Kidney (tissue), 14 donors: ENCODE data around the gene NRCAM. TPM values are rescaled to one million over a fixed set of nuclear protein-coding genes. Genes with fewer than 3 reads are reported as not detected.

Source experiments
- DNase-seq, 5 donors: peaks; one replicate each; pipeline ENCODE4 v3.0.0-alpha.2; 2013 to 2020
- FAIRE-seq: peaks from 2 replicates; lab custom pipeline; 2012; peaks lifted over from hg19 to GRCh38; lab: Jason Lieb, UNC
- H3K27ac ChIP-seq, 2 donors: one replicate each; pipeline ENCODE4 v1.7.0; 2013; ENCODE audit warnings: low read depth in 2 of 2, low read length in 2 of 2, inconsistent platforms in 1 of 2
- H3K27me3 ChIP-seq: one replicate; pipeline ENCODE4 v1.7.1; 2013; ENCODE audit warnings: low read length, inconsistent platforms; ENCODE audit not compliant: control insufficient read depth, insufficient read depth
- H3K36me3 ChIP-seq, 3 donors: one replicate each; pipeline versions ENCODE4 v1.7.0 to v1.7.1; 2013; ENCODE audit warnings: low read length in 3 of 3, control low read depth in 1 of 3, inconsistent platforms in 1 of 3; ENCODE audit not compliant: insufficient read depth in 3 of 3, control insufficient read depth in 2 of 3
- H3K4me1 ChIP-seq, 3 donors: one replicate each; pipeline versions ENCODE4 v1.7.0 to v1.7.1; 2013; ENCODE audit warnings: low read length in 3 of 3, inconsistent platforms in 1 of 3, low read depth in 1 of 3; ENCODE audit not compliant: control insufficient read depth in 2 of 3, insufficient read depth in 2 of 3
- H3K4me3 ChIP-seq, 3 donors: one replicate each; pipeline versions ENCODE4 v1.7.0 to v1.8.1; 2013; ENCODE audit warnings: low read length in 3 of 3, control low read depth in 1 of 3, inconsistent platforms in 1 of 3
- H3K9ac ChIP-seq, 3 donors: one replicate each; pipeline versions ENCODE4 v1.7.0 to v1.7.1; 2013; ENCODE audit warnings: low read length in 3 of 3, control low read depth in 1 of 3, inconsistent platforms in 1 of 3
- H3K9me3 ChIP-seq, 3 donors: one replicate each; pipeline versions ENCODE4 v1.7.0 to v1.7.1; 2013; ENCODE audit warnings: low read length in 3 of 3, control low read depth in 1 of 3, inconsistent platforms in 1 of 3; ENCODE audit not compliant: control insufficient read depth in 2 of 3, insufficient read depth in 1 of 3
- intact Hi-C: fragments of 100-400 bp; cut with DNase I; formaldehyde crosslinking; loops from one replicate; pipeline ENCODE4 v1.11.1; 2022
- polyA plus RNA-seq: library from polyadenylated mRNA; stranded (reverse); fragments of 350-450 nt; fragmentation: Illumina TruSeq; extraction: RNeasy Lipid Tissue Mini Kit (QIAGEN cat#74804); gene quantifications from one replicate; pipeline ENCODE4 v1.2.3, GENCODE V29; 2014; ENCODE audit warnings: low read depth, low replicate concordance; ENCODE audit not compliant: insufficient read depth
- total RNA-seq: library from RNA; stranded (reverse); fragmentation: NEBNext Ultra II Directional; extraction: Animal tissue kit (Norgen Biotek cat#: 25700); gene quantifications from one replicate; pipeline ENCODE4 v1.2.1, GENCODE V29; 2021
- TF ChIP-seq, protein P1 (sequence below): IDR thresholded peaks from 3 replicates; pipeline ENCODE4 v1.5.1; 2012; ENCODE audit warnings: mild to moderate bottlenecking, moderate library complexity, borderline replicate concordance; ENCODE audit not compliant: insufficient read depth; ENCODE audit errors: extremely low read depth
- donor health status: control.
- donor health status: control.
- donor health status: control.
- donor health status: control.
- donor health status: control.
- donor health status: DM: yes; HTN: yes; CAD: no.
- donor health status: Normal renal cell carcinoma (clear cell type).

Gene NRCAM
- total and polyA plus RNA-seq, 2 donors from 2014 or later: 16.8 to 20.6 TPM

DNA sequence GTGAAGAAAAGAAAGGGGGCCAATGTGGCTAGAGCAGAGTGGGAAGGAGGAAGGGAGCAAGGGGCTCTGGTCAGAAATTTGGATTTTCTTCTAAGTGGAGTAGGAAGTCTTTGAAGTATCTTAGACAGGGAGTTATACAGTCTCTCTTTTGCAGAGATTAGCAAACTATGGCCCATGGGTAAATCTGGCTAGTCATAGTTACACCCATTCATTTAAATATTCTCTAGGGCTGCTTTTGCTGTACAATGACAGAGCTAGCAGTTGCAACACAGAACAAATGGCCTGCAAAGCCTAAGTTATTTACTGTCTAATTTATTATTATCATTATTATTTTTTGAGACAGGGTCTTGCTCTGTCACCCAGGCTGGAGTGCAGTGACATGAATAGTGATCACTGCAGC lies 315.6 kb downstream of the NRCAM start:
- intact Hi-C loops: no loop called here
- no peak for FAIRE-seq
- H3K27me3 ChIP-seq: no peaks in the 10 kb centered on the region
- no peaks in the 10 kb centered on the region for H3K36me3 ChIP-seq
- DNase-seq: no peak
- H3K4me3 ChIP-seq: no peak overlapping the region
- H3K27ac ChIP-seq: no peak overlapping the region
- H3K4me1 ChIP-seq: no peaks in the 10 kb centered on the region
- H3K9me3 ChIP-seq: no peaks in the 10 kb centered on the region
- no peak overlapping the region for H3K9ac ChIP-seq
- TF ChIP-seq, protein P1, sequence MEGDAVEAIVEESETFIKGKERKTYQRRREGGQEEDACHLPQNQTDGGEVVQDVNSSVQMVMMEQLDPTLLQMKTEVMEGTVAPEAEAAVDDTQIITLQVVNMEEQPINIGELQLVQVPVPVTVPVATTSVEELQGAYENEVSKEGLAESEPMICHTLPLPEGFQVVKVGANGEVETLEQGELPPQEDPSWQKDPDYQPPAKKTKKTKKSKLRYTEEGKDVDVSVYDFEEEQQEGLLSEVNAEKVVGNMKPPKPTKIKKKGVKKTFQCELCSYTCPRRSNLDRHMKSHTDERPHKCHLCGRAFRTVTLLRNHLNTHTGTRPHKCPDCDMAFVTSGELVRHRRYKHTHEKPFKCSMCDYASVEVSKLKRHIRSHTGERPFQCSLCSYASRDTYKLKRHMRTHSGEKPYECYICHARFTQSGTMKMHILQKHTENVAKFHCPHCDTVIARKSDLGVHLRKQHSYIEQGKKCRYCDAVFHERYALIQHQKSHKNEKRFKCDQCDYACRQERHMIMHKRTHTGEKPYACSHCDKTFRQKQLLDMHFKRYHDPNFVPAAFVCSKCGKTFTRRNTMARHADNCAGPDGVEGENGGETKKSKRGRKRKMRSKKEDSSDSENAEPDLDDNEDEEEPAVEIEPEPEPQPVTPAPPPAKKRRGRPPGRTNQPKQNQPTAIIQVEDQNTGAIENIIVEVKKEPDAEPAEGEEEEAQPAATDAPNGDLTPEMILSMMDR: no peak

DNA sequence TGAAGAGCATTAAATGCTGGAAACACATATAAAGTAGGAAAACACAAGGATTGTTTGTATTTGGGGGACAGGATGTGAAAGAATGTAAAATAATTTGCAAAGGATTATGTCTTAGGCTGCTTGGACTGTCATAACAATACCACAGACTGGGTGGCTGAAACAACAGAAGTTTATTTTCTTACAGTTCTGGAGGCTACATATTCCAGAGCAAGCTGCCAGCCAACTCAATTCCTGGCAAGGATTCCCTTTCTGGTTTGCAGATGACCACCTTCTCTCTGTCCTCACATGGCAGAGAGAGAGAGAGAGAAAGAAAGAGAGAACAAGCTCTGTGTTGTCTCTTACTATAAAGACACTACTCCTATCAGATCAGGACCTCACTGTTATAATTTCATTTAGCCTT lies 317.3 kb downstream of the NRCAM start:
- no peaks in the 10 kb centered on the region for H3K9me3 ChIP-seq
- no peak overlapping the region for H3K27ac ChIP-seq
- intact Hi-C loops: no loop called here
- H3K27me3 ChIP-seq: no peaks in the 10 kb centered on the region
- no peak for FAIRE-seq
- no peaks in the 10 kb centered on the region for H3K36me3 ChIP-seq
- no peak for DNase-seq
- TF ChIP-seq, protein P1: no peak
- H3K4me3 ChIP-seq: no peak overlapping the region
- no peaks in the 10 kb centered on the region for H3K4me1 ChIP-seq
- no peak overlapping the region for H3K9ac ChIP-seq

DNA sequence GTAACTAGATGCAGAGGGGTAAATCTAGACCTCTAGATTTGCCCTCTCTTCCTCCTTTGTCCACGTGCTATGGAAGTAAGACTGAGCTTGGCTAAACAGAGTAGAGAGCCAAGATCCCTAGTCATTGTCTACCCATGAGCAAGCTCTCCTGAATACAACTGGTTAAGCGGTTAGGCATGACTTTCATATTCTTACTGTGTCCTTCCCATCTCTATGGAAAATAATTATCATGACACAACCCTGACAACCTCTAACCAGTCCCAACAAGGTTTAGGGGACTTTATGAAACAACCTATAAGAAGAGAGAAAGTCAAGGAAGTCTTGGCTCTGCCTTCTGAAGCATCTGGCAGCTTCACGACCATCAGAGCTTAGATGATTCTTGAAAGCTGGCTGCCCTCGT lies 318.2 kb downstream of the NRCAM start:
- FAIRE-seq (no peak), DNase-seq (no peak)
- TF ChIP-seq, protein P1: no peak
- intact Hi-C loops: no loop called here
- Histone ChIP-seq H3K27ac (no peak overlapping the region), H3K36me3 (no peaks in the 10 kb centered on the region), H3K9ac (no peak overlapping the region), H3K4me1 (no peaks in the 10 kb centered on the region), H3K27me3 (no peaks in the 10 kb centered on the region), H3K4me3 (no peak overlapping the region), H3K9me3 (no peaks in the 10 kb centered on the region)

DNA sequence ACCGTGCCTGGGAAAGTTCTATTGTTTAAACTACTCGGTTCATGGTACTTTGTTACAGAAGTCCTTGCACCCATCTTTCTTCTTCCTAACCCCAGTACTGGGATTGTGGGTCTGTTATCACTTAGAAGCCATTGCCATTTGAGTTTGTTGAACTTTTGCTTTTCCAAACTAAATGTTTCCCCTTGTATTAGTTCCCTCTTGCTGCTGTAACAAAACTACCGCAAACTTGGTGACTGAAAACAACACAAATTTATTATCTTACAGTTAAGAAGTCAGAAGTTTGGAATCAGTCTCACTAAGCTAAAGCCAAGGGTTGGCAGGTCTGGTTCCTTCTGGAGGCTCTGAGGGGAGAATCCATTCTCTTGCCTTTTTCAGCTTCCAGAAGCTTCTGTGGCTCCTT lies 319.2 kb downstream of the NRCAM start:
- no peak for DNase-seq
- TF ChIP-seq, protein P1: no peak
- no peaks in the 10 kb centered on the region for H3K9me3 ChIP-seq

More for the DNA sequence above, 319.2 kb downstream of the NRCAM start:
- Histone ChIP-seq H3K27ac (no peak overlapping the region), H3K9ac (no peak overlapping the region), H3K4me1 (no peaks in the 10 kb centered on the region), H3K27me3 (no peaks in the 10 kb centered on the region), H3K4me3 (no peak overlapping the region), H3K36me3 (no peaks in the 10 kb centered on the region)
- intact Hi-C loops: no loop called here
- no peak for FAIRE-seq
